Sigmoid colon (tissue), 7 donors: Measurements from ENCODE around the gene QRFP. TPM values are rescaled to one million over a fixed set of nuclear protein-coding genes. Genes with fewer than 3 reads are reported as not detected.

Experiments
- DNase-seq: peaks from one replicate; pipeline ENCODE4 v3.0.0-alpha.2; 2019
- H3K27ac ChIP-seq, 4 donors: fragments of 200-600 bp; sonication (generic); one replicate each; pipeline ENCODE4 v1.5.1; 2016 to 2019; ENCODE audit warnings: mild to moderate bottlenecking in 1 of 4
- H3K27me3 ChIP-seq, 3 donors: fragments of 200-600 bp; sonication (generic); one replicate each; pipeline ENCODE4 v1.5.1; 2019; ENCODE audit warnings: mild to moderate bottlenecking in 1 of 3
- H3K36me3 ChIP-seq, 4 donors: fragments of 200-600 bp; sonication (generic); one replicate each; pipeline ENCODE4 v1.5.1; 2016 to 2019
- H3K4me1 ChIP-seq, 4 donors: fragments of 200-600 bp; sonication (generic); one replicate each; pipeline ENCODE4 v1.5.1; 2017 to 2019
- H3K4me3 ChIP-seq, 4 donors: fragments of 200-600 bp; sonication (generic); one replicate each; pipeline ENCODE4 v1.5.1; 2017 to 2019; ENCODE audit warnings: mild to moderate bottlenecking in 2 of 4, moderate library complexity in 1 of 4
- H3K9me3 ChIP-seq, 4 donors: fragments of 200-600 bp in 3 of 4; sonication (generic) in 3 of 4; one replicate each; pipeline versions ENCODE4 v1.5.1 to v1.6.1; 2013 to 2019
- EP300 ChIP-seq, 4 donors: sonication (generic); formaldehyde crosslinking; IDR thresholded peaks; one replicate each; pipeline ENCODE4 v1.6.1; 2017; ENCODE audit warnings: antibody characterized with exemption in 4 of 4
- POLR2A ChIP-seq, 2 donors: fragments of 450-650 bp; IDR thresholded peaks; one replicate each; pipeline ENCODE4 v1.6.1; 2016; ENCODE audit warnings: antibody characterized with exemption in 2 of 2, mild to moderate bottlenecking in 2 of 2, moderate library complexity in 2 of 2
- POLR2AphosphoS5 ChIP-seq, 4 donors: sonication (generic); formaldehyde crosslinking; IDR thresholded peaks; one replicate each; pipeline ENCODE4 v1.6.1; 2017; ENCODE audit warnings: antibody characterized with exemption in 4 of 4
- WGBS, 2 donors: extraction: QIAGEN DNeasy Blood & Tissue Kit; methylation state at CpG; one replicate each; pipeline ENCODE4 v1.1.7; 2013; 5-methylcytosine and 5-hydroxymethylcytosine counted together
- intact Hi-C: fragments of 100-400 bp; cut with DNase I; formaldehyde crosslinking; loops from one replicate; pipeline ENCODE4 v1.15.1; 2023
- polyA plus RNA-seq, 3 donors: library from polyadenylated mRNA; stranded (reverse); fragments of 200-250 nt; gene quantifications; one replicate each; pipeline ENCODE4 v1.2.3, GENCODE V29; 2013
- total RNA-seq, 4 donors: library from RNA; depleted of rRNA; stranded (reverse); fragments of >200 nt; gene quantifications; one replicate each; pipeline ENCODE4 v1.1.0, GENCODE V29; 2016
- TF ChIP-seq, protein P1 (sequence below), 4 experiments: fragments of 450-650 bp in 3 of 4; fragments of 200-600 bp in 1 of 4; IDR thresholded peaks; one replicate each; pipeline ENCODE4 v1.5.1; 2016 to 2019; ENCODE audit warnings: antibody characterized with exemption in 4 of 4, mild to moderate bottlenecking in 3 of 4, moderate library complexity in 2 of 4
- donor health status: healthy with polysubstance abuse.
- donor health status: Bipolar disorder and iron deficiency.
- donor health status: healthy.

QRFP gene
- total and polyA plus RNA-seq, 7 donors = 0.20 TPM; not detected in 6

DNA sequence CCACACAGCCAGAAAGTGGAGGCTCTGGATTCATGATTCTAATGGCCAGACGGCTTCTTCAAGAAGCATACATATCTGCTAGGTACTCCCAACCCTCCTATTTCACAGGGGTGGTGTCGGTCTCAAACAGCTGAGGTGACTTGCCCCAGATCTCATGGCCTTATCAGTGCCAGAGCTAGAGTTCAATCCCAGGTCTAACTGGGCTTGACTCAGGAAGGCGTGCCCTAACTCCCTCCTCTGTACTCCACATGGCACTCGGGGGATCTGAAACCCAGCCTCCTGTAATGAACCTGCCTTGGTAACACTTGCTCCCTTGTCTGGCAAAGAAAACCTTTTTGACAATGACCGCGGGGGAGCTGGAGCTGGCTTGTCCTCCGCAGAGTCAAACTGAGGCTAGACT, 2.1 kb downstream of the QRFP start:
- DNase-seq = no peak
- Histone ChIP-seq H3K4me3 (no peak overlapping the region), H3K27me3 (peaks cover 0 to 18% (median 5%) of the 10 kb centered on the region in 3 donors), H3K4me1 (peaks cover 0 to 40% (median 32%) of the 10 kb centered on the region in 4 donors), H3K27ac (peak overlapping the region in 3 of 4 donors; percentile 40 to 63 (median 49)), H3K9me3 (no peaks in the 10 kb centered on the region), H3K36me3 (peaks cover 20 to 43% (median 33%) of the 10 kb centered on the region in 4 donors)
- TF ChIP-seq EP300 (IDR thresholded peaks at IDR 0.05) (no peak), POLR2AphosphoS5 (IDR thresholded peaks at IDR 0.05) (no peak), POLR2A (IDR thresholded peaks at IDR 0.05) (no peak)
- TF ChIP-seq, protein P1, sequence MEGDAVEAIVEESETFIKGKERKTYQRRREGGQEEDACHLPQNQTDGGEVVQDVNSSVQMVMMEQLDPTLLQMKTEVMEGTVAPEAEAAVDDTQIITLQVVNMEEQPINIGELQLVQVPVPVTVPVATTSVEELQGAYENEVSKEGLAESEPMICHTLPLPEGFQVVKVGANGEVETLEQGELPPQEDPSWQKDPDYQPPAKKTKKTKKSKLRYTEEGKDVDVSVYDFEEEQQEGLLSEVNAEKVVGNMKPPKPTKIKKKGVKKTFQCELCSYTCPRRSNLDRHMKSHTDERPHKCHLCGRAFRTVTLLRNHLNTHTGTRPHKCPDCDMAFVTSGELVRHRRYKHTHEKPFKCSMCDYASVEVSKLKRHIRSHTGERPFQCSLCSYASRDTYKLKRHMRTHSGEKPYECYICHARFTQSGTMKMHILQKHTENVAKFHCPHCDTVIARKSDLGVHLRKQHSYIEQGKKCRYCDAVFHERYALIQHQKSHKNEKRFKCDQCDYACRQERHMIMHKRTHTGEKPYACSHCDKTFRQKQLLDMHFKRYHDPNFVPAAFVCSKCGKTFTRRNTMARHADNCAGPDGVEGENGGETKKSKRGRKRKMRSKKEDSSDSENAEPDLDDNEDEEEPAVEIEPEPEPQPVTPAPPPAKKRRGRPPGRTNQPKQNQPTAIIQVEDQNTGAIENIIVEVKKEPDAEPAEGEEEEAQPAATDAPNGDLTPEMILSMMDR (IDR thresholded peaks at IDR 0.05) = no peak
- intact Hi-C loops = no loop called here
- 43 to 66% methylated on average over 7 of the region's 7 CpGs for WGBS, 2 donors

DNA sequence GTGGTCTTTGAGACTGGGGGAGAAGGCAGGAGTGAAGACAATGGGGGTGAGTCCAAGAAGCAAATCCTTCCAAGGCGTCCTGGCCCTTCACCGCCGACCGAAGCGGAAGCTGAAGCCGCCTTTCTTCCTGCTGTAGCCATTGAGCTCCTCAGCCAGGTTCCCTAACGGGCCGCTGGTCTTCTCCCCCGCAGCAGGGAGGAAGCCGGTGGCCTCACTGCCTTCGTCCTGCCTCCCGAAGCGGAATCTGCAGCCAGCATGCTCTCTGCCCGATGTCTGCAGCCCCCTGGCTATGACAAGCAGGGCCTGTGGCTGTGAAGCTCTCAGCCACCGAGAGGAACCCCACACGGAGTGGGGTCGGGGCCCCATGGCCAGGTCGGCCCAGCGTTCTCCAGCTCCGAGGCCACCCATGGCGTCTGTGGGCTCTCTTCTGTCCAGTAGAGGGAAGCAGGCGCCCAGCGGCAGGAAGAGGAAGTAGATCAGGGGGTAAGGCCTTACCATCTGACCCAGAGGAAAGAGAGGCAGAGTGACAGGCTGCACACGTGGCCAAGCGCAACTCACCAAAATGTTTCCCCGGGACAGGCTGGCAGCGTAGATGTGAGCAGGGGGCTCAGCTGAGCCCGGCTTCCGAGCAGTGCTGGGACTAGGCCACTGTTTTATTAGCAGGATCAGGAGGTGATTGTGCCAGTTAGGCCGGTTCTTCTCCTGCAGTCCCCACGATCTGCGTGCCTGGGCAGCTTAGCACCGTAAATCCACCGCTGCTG, 3.1 kb downstream of the QRFP start:
- no peak for DNase-seq
- no peak for TF ChIP-seq POLR2A (IDR thresholded peaks at IDR 0.05)
- TF ChIP-seq, protein P1 (IDR thresholded peaks at IDR 0.05) = peak in 2 of 4 experiments; percentile 21 to 33
- TF ChIP-seq EP300 (IDR thresholded peaks at IDR 0.05) = no peak
- TF ChIP-seq POLR2AphosphoS5 (IDR thresholded peaks at IDR 0.05) = peak in 2 of 4 donors; percentile 37 to 38
- Histone ChIP-seq H3K27me3 (peaks cover 0 to 12% (median 0%) of the 10 kb centered on the region in 3 donors), H3K9me3 (no peaks in the 10 kb centered on the region), H3K27ac (peak overlapping the region in 3 of 4 donors; percentile 40 to 63 (median 49)), H3K4me1 (peaks cover 0 to 40% (median 32%) of the 10 kb centered on the region in 4 donors), H3K36me3 (peaks cover 29 to 53% (median 42%) of the 10 kb centered on the region in 4 donors), H3K4me3 (no peak overlapping the region)
- 54 to 69% methylated on average over 34 of the region's 34 CpGs for WGBS, 2 donors
- intact Hi-C loops = no loop called here

DNA sequence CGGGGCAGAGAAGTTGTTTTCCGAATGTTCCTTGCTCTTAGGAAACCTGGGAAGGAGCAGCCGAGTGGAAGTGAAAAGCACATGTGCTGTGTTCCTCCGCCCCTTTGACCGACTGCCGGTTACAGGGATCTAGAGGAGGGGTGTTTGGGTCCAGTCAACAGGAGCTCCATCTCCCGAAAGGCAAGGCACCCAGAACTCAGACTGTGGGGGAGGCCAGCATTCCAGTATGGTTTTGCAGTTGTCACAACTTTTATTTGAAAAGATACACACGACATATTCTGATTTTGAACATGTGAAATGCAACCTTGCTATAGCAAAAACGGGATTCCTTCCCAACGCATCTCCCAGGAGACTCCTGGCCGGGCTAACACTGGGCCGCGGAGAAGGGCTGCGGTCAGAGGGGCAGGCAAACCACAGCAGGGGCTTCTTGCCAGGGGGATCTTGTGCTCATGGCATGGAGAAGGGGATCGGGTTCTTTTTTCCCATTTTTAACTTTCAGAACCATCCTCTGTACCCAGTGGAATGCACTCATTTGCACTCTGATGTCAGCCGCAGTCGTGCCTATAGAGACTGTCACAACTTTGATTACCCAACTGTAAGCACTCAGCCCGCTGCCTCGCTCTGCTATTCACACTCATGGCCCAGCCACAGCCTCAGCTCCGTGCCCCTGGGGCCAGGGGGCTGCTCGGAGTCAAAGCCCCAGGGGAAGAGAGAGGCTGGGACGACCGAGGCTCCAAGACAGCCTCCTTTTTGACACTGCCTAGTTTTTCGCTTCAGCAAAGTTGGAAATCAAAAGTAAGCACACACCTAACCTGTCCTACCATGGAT, 3.9 kb downstream of the QRFP start:
- TF ChIP-seq POLR2A (IDR thresholded peaks at IDR 0.05) = no peak
- TF ChIP-seq POLR2AphosphoS5 (IDR thresholded peaks at IDR 0.05) = no peak
- TF ChIP-seq, protein P1 (IDR thresholded peaks at IDR 0.05) = no peak
- no peak for TF ChIP-seq EP300 (IDR thresholded peaks at IDR 0.05)
- peak overlapping the region in 2 of 4 donors; percentile 49 to 63 for H3K27ac ChIP-seq
- H3K27me3 ChIP-seq = peaks cover 0 to 3% (median 0%) of the 10 kb centered on the region in 3 donors
- 87% methylated on average over 24 of the region's 24 CpGs for WGBS, 2 donors
- H3K36me3 ChIP-seq = peaks cover 35 to 62% (median 51%) of the 10 kb centered on the region in 4 donors
- no peak for DNase-seq
- intact Hi-C loops = no loop called here
- H3K4me3 ChIP-seq = no peak overlapping the region
- peaks cover 0 to 43% (median 36%) of the 10 kb centered on the region in 4 donors for H3K4me1 ChIP-seq
- H3K9me3 ChIP-seq = no peaks in the 10 kb centered on the region

DNA sequence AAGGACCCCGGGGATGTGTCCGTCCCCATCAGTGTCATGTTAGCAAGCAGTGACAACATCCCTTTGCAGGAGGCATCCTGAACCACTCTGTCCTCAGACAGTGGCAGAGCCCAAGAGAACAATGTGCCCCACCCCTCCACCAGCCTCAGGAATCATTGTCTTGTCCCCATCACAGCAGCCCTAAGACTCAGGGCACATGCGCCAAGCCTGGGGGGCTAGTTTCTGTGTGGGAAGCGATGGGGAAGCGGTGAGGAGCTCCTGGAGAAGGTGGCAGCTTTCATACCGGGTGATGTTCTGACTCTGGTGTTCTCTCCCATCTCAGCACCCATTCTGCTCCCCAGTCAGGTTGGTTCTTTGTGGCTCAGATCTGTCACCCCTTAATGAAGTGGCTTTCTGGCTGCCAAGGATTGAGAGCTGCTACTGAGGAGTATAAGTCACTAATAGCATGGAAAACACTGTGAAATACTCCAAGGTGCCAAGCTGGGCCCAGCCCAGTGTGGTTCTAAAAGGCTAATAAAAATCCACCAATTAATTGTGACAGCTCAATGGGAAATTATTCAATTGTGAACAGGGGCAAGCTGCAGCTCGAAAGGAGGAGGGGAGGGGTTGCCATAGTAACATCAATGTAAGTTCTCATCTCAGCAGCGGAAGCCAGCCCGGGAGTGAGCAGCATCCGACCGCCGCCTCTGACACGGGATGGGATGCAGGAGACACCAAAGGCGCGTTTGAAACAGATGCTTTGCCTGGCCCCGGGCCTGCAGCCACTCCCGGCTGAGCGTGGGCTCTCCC, 4.7 kb downstream of the QRFP start:
- Histone ChIP-seq H3K4me1 (peaks cover 0 to 51% (median 44%) of the 10 kb centered on the region in 4 donors), H3K27ac (peak overlapping the region in 1 of 4 donors; percentile 16), H3K4me3 (no peak overlapping the region), H3K27me3 (no peaks in the 10 kb centered on the region), H3K9me3 (no peaks in the 10 kb centered on the region), H3K36me3 (peaks cover 42 to 70% (median 58%) of the 10 kb centered on the region in 4 donors)
- 83 to 88% methylated on average over 18 of the region's 18 CpGs for WGBS, 2 donors
- TF ChIP-seq EP300 (IDR thresholded peaks at IDR 0.05) = no peak
- peak in 1 of 4 donors; percentile 28 for TF ChIP-seq POLR2AphosphoS5 (IDR thresholded peaks at IDR 0.05)
- intact Hi-C loops = no loop called here
- no peak for DNase-seq
